GM12891 (cell line): ENCODE measurements around the gene TIAL1.

ENCODE experiments used
- POLR2AphosphoS5 ChIP-seq: IDR thresholded peaks from 2 replicates; pipeline ENCODE4 v1.6.1; 2011; ENCODE audit warnings: low read depth, low read length, control low read depth
- POU2F2 ChIP-seq: IDR thresholded peaks from 2 replicates; pipeline ENCODE4 v1.6.1; 2011; ENCODE audit warnings: low read depth, mild to moderate bottlenecking, control low read depth, low read length, moderate library complexity

GRCh38 chr10:119567978-119568377 is 28.8 kb downstream of the TIAL1 start:
- no peak for TF ChIP-seq POLR2AphosphoS5
- TF ChIP-seq POU2F2: no peak
